Measurements from ENCODE around the gene TOMM70. TPM values are rescaled to one million over a fixed set of nuclear protein-coding genes. Genes with fewer than 3 reads are reported as not detected.

The TOMM70 gene
- total and polyA plus RNA-seq, 2 of the 8 experiments (the other 6 are each of a cell fraction or from before 2014, with no cell fraction given), result 10.9 to 52.1 TPM

GRCh38 chr3:100440895-100441294 is 40.0 kb upstream of the TOMM70 start (continued):
- TF ChIP-seq, protein P1, sequence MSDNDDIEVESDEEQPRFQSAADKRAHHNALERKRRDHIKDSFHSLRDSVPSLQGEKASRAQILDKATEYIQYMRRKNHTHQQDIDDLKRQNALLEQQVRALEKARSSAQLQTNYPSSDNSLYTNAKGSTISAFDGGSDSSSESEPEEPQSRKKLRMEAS (IDR thresholded peaks at IDR 0.05), result no peak
- TF ChIP-seq FOSL1 (IDR thresholded peaks at IDR 0.05; ENCODE audit: insufficient read depth, low read depth, low read length), result no peak
- no peak for TF ChIP-seq BRCA1 (IDR thresholded peaks at IDR 0.05; ENCODE audit: low read depth, low read length)
- TF ChIP-seq ASH2L (IDR thresholded peaks at IDR 0.05; ENCODE audit: low read length), result no peak

Measured in H1 (cell line).